ENCODE data around the gene RAB14.
A peak's percentile ranks its signal among the peaks of the same experiment; 100 is the strongest.

Gene RAB14

DNA sequence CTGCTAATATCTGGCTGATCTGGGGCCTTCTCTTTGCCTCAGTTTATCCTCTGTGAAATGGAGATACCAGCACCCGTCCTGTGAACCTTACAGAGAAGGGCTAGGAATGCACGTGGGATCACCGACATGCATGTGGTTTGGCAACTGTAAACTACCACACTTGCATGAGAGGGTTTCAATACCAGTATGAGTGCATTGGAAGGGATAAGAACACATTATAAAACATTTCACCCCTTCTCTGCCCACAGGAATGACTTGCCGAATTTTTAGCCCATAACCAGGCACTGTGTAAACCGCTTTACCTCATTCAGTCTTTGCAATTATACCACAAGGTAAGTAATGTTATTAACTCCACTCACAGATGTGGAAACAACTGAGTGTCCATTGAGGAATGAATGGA is 8.9 kb upstream of the RAB14 start:
- peaks cover 24% of the 10 kb centered on the region for H3K4me1 Mint-ChIP-seq (ENCODE audit: low read depth)
- no peak for DNase-seq (ENCODE audit: low spot score)

DNA sequence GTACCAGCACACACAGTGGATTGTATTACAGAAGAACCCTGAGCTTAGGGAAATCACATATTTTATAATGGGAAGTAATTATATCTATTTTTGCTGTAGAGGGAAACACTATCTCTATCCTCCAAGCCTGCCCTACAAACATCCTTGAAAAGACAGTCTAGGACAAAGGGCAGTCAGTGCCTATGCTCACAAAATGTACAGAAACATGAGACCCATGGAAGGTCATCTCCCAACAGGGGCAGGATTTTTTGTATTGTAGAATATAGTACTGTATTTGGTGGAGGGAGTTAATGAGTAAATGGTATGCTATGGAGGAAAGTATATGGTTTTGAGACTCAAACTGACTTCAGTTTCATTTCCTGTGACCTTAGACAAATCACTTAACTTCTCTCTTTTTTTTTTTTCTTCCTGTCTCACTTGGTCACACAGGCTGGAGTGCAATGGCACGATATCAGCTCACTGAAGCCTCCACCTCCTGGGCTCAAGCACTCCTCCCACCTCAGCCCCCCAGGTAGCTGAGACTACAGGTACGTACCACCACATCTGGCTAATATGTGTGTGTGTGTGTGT is 5.8 kb upstream of the RAB14 start:
- Mint-ChIP-seq H3K4me3 (no peak overlapping the region), H3K27me3 (ENCODE audit: low read depth) (no peaks in the 10 kb centered on the region), H3K36me3 (ENCODE audit: low read depth) (no peaks in the 10 kb centered on the region), H3K27ac (no peak overlapping the region), H3K4me1 (ENCODE audit: low read depth) (peaks cover 23% of the 10 kb centered on the region), H3K9me3 (no peaks in the 10 kb centered on the region)
- DNase-seq (ENCODE audit: low spot score): no peak

More for the DNA sequence above, 8.9 kb upstream of the RAB14 start:
- Mint-ChIP-seq H3K27ac (no peak overlapping the region), H3K4me3 (no peak overlapping the region), H3K9me3 (no peaks in the 10 kb centered on the region), H3K27me3 (ENCODE audit: low read depth) (no peaks in the 10 kb centered on the region), H3K36me3 (ENCODE audit: low read depth) (no peaks in the 10 kb centered on the region)

DNA sequence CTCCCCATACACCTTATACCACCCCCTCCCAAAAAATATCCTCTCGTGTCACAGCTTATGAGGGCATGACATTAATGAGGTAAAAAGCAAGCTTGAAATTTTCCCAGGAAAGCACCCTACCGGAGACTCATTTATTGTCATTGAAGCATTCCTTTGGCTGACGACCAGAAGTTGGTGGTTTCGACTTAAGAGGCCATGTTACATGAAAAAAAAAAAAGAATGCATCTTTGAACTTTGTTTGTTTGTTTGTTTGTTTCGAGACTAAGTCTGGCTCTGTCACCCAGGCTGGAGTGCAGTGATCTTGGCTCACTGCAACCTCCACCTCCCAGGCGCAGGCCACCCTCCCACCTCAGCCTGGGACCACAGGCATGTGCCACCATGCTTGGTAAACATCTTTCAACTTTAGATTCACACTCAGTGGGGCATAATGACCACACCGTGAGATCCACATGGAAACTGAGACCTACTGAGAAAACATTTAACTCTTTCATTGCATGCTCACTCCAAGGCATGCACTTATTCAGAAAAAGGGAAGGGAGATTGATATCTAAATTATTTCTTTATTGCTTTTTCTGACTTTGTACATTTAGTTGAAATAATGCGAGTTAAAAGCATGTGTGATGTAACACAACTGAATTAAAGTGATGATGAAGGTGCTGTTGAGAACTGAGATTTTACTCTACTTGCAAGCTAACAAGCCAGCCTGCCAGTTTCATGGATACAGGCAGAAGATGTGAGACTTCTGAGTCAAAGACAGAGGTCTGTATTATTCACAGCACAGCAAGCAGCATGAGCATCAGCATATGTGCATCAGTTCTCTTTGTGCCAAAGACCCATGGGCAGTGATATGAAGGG is 5.1 kb upstream of the RAB14 start:
- H3K27ac Mint-ChIP-seq: no peak overlapping the region
- peaks cover 27% of the 10 kb centered on the region for H3K4me1 Mint-ChIP-seq (ENCODE audit: low read depth)
- H3K27me3 Mint-ChIP-seq (ENCODE audit: low read depth): no peaks in the 10 kb centered on the region
- no peak for DNase-seq (ENCODE audit: low spot score)
- no peaks in the 10 kb centered on the region for H3K36me3 Mint-ChIP-seq (ENCODE audit: low read depth)
- no peak overlapping the region for H3K4me3 Mint-ChIP-seq
- no peaks in the 10 kb centered on the region for H3K9me3 Mint-ChIP-seq

DNA sequence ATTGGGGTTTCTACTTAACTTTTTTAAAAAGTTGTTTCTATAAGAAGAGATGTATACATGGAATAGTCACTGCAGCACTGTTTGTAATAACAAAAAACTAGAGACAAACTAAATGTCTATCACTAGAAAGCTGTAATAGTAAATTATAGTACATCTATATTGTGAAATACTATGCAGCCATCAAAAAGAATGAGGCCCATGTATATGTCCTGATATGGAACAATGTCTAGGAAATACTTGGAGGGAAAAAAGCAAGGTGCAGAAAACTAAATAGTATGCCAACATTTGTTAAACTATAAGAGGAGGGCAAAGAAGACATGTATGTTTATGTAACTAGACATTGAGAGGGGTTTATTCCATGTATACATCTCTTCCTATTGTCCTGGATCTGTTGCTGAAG is 2.9 kb upstream of the RAB14 start:
- H3K9me3 Mint-ChIP-seq: no peaks in the 10 kb centered on the region
- DNase-seq (ENCODE audit: low spot score): no peak
- H3K4me3 Mint-ChIP-seq: no peak overlapping the region
- peaks cover 9% of the 10 kb centered on the region for H3K36me3 Mint-ChIP-seq (ENCODE audit: low read depth)
- H3K27ac Mint-ChIP-seq: no peak overlapping the region
- no peaks in the 10 kb centered on the region for H3K27me3 Mint-ChIP-seq (ENCODE audit: low read depth)
- peaks cover 33% of the 10 kb centered on the region for H3K4me1 Mint-ChIP-seq (ENCODE audit: low read depth)

DNA sequence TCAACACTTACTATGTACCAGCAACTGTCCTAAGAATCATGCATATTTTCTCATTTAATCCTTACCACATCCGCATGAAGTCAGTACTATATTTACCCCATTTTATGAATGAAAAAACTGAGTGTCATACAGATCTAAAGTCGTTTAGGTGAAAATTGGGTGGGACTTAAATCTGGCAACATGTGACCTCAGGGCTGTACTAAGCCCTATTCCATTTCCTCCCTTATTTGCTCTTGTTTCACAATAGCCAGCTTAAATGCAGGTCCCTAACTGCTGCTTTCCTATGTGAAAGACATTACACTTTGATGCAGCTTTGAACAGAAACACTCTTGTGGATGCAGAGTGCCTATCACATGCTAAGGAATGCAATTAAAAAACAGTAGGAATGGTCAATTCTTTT is 2.5 kb upstream of the RAB14 start:
- peaks cover 35% of the 10 kb centered on the region for H3K4me1 Mint-ChIP-seq (ENCODE audit: low read depth)
- H3K4me3 Mint-ChIP-seq: no peak overlapping the region
- DNase-seq (ENCODE audit: low spot score): no peak

DNA sequence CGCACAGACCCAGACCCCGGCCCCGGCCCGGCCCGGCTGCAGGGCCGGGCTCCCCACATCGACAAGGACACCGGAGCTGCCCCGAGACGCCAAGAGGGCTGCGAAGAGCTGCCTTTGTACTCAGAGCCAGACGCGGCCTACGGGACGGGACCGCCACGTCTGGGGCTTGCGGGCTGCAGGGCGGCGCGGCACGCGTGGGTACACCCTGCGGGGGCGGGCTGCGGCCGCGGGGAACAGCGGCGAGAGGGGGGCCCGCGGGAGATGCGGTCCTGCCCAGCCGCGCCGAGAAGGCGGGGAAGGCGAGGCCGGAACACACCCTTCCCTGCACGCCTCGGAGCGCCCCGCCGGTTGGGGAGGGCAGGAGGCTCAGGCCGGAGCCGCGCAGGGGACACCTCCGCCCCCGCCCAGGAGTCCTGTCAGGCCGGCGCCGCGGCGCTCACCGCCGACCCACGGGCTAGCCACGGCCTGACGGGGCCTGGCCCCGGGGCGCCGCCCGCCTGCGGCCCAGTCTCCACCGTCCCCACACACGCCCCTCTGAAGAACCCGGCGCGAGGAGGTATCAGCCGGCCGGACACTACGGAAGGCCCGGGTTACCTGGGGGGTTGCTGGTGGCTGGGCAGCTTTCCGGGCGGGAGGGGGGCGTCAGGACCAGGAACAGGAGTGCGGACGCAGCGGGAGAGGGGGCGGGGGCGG is 478 bp downstream of the RAB14 start:
- H3K4me3 Mint-ChIP-seq: peak overlapping the region; percentile 91
- peaks cover 42% of the 10 kb centered on the region for H3K4me1 Mint-ChIP-seq (ENCODE audit: low read depth)
- H3K9me3 Mint-ChIP-seq: no peaks in the 10 kb centered on the region
- H3K27me3 Mint-ChIP-seq (ENCODE audit: low read depth): no peaks in the 10 kb centered on the region
- H3K27ac Mint-ChIP-seq: peak overlapping the region; percentile 90
- peaks cover 16% of the 10 kb centered on the region for H3K36me3 Mint-ChIP-seq (ENCODE audit: low read depth)
- DNase-seq (ENCODE audit: low spot score): peak; percentile 59

More for the DNA sequence above, 2.5 kb upstream of the RAB14 start:
- H3K27ac Mint-ChIP-seq: no peak overlapping the region
- H3K36me3 Mint-ChIP-seq (ENCODE audit: low read depth): peaks cover 9% of the 10 kb centered on the region
- H3K27me3 Mint-ChIP-seq (ENCODE audit: low read depth): no peaks in the 10 kb centered on the region
- H3K9me3 Mint-ChIP-seq: no peaks in the 10 kb centered on the region

DNA sequence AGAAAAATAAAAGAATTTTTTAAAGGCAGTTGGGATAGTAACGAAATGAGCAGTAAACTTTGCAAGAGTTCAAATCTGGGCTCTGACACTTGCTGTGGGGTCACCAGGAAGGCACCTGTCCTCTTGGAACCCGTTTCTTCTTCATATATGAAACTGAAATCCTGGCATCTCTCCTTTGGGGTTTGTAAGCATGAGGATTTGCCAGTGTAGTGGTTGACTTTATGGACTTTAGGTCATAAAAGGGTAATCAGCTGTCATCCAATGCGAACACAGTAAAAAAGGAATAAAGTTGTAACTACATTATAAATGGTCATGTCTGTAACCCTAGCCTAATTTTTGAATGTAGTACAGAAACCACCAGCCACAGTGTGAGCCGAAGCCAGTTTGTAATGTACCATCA is 1.3 kb downstream of the RAB14 start:
- H3K4me1 Mint-ChIP-seq (ENCODE audit: low read depth): peaks cover 49% of the 10 kb centered on the region
- peak overlapping the region; percentile 74 for H3K4me3 Mint-ChIP-seq
- H3K27ac Mint-ChIP-seq: peak overlapping the region; percentile 85
- H3K27me3 Mint-ChIP-seq (ENCODE audit: low read depth): no peaks in the 10 kb centered on the region
- H3K9me3 Mint-ChIP-seq: no peaks in the 10 kb centered on the region
- no peak for DNase-seq (ENCODE audit: low spot score)
- H3K36me3 Mint-ChIP-seq (ENCODE audit: low read depth): peaks cover 16% of the 10 kb centered on the region

DNA sequence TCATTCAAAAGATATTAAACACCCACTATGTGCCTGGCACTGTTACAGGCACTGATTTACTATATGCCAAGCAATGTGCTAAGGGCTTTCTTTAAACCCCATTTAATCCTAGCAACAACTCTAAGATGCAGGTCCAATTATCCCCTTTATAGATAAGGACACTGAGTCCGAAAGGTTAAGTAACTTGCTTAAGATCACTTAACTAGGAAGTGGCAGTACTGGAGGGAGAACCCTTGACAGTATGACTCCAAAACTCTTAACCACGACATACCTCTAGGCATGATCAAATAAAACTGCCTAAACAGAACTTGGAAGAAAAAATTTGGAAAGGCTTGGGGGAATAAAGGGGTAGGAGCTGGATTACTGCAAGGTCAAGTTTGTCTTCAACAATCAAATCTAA is 1.7 kb downstream of the RAB14 start:
- H3K9me3 Mint-ChIP-seq: no peaks in the 10 kb centered on the region
- no peak for DNase-seq (ENCODE audit: low spot score)
- H3K27me3 Mint-ChIP-seq (ENCODE audit: low read depth): no peaks in the 10 kb centered on the region
- peak overlapping the region; percentile 50 for H3K27ac Mint-ChIP-seq
- H3K36me3 Mint-ChIP-seq (ENCODE audit: low read depth): peaks cover 16% of the 10 kb centered on the region
- peak overlapping the region; percentile 74 for H3K4me3 Mint-ChIP-seq
- peaks cover 52% of the 10 kb centered on the region for H3K4me1 Mint-ChIP-seq (ENCODE audit: low read depth)

DNA sequence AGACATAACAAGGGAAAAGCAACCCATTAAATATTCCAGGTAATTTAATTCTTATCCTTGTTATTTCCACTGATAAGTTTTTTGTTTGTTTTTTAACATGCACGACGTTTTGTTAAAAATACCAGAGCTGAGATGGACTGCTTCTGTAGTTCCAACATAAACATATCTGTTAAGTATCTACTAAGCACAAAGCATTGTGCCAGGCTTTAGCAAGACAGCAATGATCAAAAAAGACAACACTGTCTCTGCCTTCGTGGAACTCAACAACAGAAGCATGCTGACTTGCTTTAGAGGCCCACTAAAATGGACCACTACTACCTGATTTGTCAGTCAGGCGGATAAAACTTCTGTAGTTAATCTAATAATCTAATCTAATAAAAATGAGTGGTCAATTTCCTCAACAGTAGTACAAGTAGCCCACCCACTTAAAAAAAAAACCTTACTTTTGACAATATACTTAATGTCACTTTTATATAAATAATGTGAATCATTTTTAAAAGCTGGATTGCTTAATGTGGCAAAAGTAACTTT is 3.1 kb downstream of the RAB14 start:
- Mint-ChIP-seq H3K27me3 (ENCODE audit: low read depth) (no peaks in the 10 kb centered on the region), H3K4me3 (peak overlapping the region; percentile 74), H3K9me3 (no peaks in the 10 kb centered on the region), H3K4me1 (ENCODE audit: low read depth) (peaks cover 56% of the 10 kb centered on the region), H3K36me3 (ENCODE audit: low read depth) (peaks cover 16% of the 10 kb centered on the region), H3K27ac (no peak overlapping the region)
- DNase-seq (ENCODE audit: low spot score): no peak

DNA sequence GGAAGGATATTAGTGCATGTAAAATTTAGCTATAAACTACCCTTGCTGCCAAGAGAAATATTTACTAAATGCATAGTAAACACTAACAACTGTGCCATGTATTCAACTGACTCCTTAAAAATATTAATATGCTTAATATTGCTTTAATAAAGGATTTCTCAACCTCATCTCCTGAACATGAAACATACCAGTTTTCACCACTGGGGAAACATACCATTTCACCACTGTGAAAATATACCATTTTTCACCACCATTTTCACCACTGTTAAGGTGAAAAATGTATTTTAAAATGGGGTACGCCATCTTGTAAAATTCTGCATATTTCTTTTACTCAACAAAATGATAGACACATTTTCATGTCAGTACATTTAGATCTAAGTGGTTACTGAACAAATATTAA is 4.5 kb downstream of the RAB14 start:
- no peak for DNase-seq (ENCODE audit: low spot score)
- H3K36me3 Mint-ChIP-seq (ENCODE audit: low read depth): peaks cover 17% of the 10 kb centered on the region
- peak overlapping the region; percentile 34 for H3K4me3 Mint-ChIP-seq
- peaks cover 56% of the 10 kb centered on the region for H3K4me1 Mint-ChIP-seq (ENCODE audit: low read depth)
- no peaks in the 10 kb centered on the region for H3K27me3 Mint-ChIP-seq (ENCODE audit: low read depth)
- H3K9me3 Mint-ChIP-seq: no peaks in the 10 kb centered on the region
- H3K27ac Mint-ChIP-seq: no peak overlapping the region

DNA sequence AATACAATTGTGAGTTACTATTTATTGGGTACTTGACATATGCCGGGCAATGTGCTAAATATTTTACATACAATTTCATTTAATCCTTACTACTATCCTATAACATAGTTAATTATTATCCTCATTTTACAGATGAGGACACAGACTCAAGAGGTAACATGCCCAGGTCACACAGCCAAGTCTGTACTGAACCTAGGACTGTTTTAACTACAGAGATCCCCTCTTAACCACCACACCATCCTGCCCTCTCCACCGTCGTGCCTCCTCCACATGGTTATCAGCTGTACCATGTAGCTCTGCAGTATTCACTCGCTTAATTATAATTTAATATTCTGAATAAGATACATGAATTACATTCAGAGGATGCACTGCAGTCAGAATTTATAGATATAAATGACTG is 5.3 kb downstream of the RAB14 start:
- Mint-ChIP-seq H3K27me3 (ENCODE audit: low read depth) (no peaks in the 10 kb centered on the region), H3K9me3 (no peaks in the 10 kb centered on the region), H3K27ac (no peak overlapping the region), H3K36me3 (ENCODE audit: low read depth) (peaks cover 20% of the 10 kb centered on the region), H3K4me1 (ENCODE audit: low read depth) (peaks cover 58% of the 10 kb centered on the region), H3K4me3 (peak overlapping the region; percentile 36)
- no peak for DNase-seq (ENCODE audit: low spot score)

DNA sequence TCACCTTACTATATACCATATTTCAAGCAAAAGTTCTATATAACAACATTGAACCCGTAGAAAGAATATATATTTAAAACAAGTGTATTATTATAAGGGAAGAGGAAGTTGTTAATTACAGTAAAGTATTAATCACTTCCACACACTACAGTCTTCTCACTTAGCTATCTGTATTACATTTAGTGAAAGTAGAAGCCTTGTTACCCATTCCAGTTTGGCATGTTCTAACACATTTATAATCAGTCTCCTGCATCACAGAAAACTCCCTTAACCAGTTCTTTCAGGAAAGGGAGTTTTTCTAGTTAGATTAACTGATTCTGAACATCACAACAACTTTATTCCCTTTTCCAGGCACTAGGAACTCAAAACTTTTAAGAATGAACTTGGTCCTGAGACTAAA is 6.9 kb downstream of the RAB14 start:
- Mint-ChIP-seq H3K27ac (no peak overlapping the region), H3K4me1 (ENCODE audit: low read depth) (peaks cover 61% of the 10 kb centered on the region), H3K36me3 (ENCODE audit: low read depth) (peaks cover 19% of the 10 kb centered on the region), H3K4me3 (no peak overlapping the region), H3K27me3 (ENCODE audit: low read depth) (no peaks in the 10 kb centered on the region), H3K9me3 (no peaks in the 10 kb centered on the region)
- DNase-seq (ENCODE audit: low spot score): no peak

DNA sequence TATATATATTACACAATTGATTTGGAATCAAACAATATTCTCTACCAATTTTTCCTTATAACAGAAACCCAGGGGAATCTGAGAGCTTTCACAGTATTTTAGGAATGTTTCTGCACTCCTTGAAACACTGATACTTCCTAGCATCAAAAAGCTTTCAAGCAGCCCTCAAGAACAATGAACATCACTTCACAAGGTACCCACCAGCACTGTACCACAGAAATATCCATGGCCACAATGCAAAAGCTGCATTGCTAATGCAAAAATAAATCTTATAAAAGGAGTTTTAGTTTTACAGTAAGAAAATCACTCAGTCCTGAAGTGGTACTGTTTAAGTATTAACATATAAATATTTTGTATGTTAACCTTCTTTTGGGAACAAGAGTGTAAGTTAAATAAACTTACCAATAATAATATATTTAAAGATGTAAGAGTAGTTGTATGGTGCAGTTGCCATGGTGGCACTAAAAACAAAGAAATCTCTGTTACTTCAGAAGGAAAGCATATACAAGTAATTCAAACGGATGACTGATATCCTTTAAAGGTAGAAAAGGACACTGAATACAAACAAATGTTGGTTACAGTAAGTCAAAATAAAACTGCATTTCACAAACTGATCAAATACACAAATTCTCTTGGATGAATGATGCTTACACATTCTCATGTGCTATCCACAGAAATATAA is 8.6 kb downstream of the RAB14 start:
- Mint-ChIP-seq H3K4me3 (no peak overlapping the region), H3K4me1 (ENCODE audit: low read depth) (peaks cover 58% of the 10 kb centered on the region), H3K27ac (no peak overlapping the region), H3K27me3 (ENCODE audit: low read depth) (no peaks in the 10 kb centered on the region), H3K9me3 (no peaks in the 10 kb centered on the region), H3K36me3 (ENCODE audit: low read depth) (peaks cover 22% of the 10 kb centered on the region)
- DNase-seq (ENCODE audit: low spot score): no peak
